Body of pancreas (tissue), 4 donors: Measurements from ENCODE around the gene HOXB4. TPM values are rescaled to one million over a fixed set of nuclear protein-coding genes. Genes with fewer than 3 reads are reported as not detected.

Experiments
- ATAC-seq: fragments of 150-250 bp; one replicate; pipeline ENCODE4 v1.9.1; 2016
- DNase-seq, 4 donors: peaks; one replicate each; pipeline ENCODE4 v3.0.0-alpha.2; 2019
- H3K27ac ChIP-seq, 4 donors: fragments of 200-600 bp; sonication (generic); 1 replicate in 3 of 4; 2 replicates in 1 of 4; pipeline versions ENCODE4 v1.5.1 to v1.6.1; 2016 to 2019; ENCODE audit warnings: mild to moderate bottlenecking in 1 of 4, mixed read lengths in 1 of 4, moderate library complexity in 1 of 4
- H3K27me3 ChIP-seq, 2 donors: fragments of 200-600 bp; sonication (generic); one replicate each; pipeline ENCODE4 v1.6.0; 2016; ENCODE audit warnings: mild to moderate bottlenecking in 1 of 2
- H3K36me3 ChIP-seq, 2 donors: fragments of 200-600 bp; sonication (generic); replicated peaks in 1 of 2; 2 replicates each; pipeline ENCODE4 v1.5.1; 2016; ENCODE audit warnings: low read depth in 2 of 2; ENCODE audit not compliant: insufficient read depth in 1 of 2
- H3K4me1 ChIP-seq: fragments of 200-600 bp; sonication (generic); one replicate; pipeline ENCODE4 v1.6.0; 2016
- H3K4me3 ChIP-seq, 2 donors: fragments of 200-600 bp; sonication (generic); 1 replicate in 1 of 2; 2 replicates in 1 of 2; pipeline ENCODE4 v1.5.1; 2016 to 2019
- H3K9me3 ChIP-seq, 3 donors: fragments of 200-600 bp; sonication (generic); 1 replicate in 2 of 3; 2 replicates in 1 of 3; pipeline ENCODE4 v1.5.1; 2016
- CTCF ChIP-seq, 7 experiments: fragments of 450-650 bp in 4 of 7; fragments of 200-600 bp in 3 of 7; sonication (generic) in 3 of 7; IDR thresholded peaks; one replicate each; pipeline ENCODE4 v1.5.1; 2016 to 2019; ENCODE audit warnings: antibody characterized with exemption in 7 of 7
- POLR2A ChIP-seq, 3 donors: fragments of 450-650 bp; IDR thresholded peaks; one replicate each; pipeline ENCODE4 v1.6.1; 2016; ENCODE audit warnings: antibody characterized with exemption in 3 of 3, mild to moderate bottlenecking in 2 of 3
- WGBS, 2 donors: methylation state at CpG; one replicate each; pipeline ENCODE4 v1.1.5; 2017; 5-methylcytosine and 5-hydroxymethylcytosine counted together
- intact Hi-C: fragments of 100-400 bp; cut with DNase I; formaldehyde crosslinking; loops from one replicate; pipeline ENCODE4 v1.15.1; 2023
- total RNA-seq, 2 donors: library from RNA; depleted of rRNA; stranded (reverse); fragments of >200 nt; gene quantifications; one replicate each; pipeline ENCODE4 v1.1.0, GENCODE V29; 2016

HOXB4 gene
- total RNA-seq, 2 donors from 2014 or later: 0.26 to 2.3 TPM

DNA sequence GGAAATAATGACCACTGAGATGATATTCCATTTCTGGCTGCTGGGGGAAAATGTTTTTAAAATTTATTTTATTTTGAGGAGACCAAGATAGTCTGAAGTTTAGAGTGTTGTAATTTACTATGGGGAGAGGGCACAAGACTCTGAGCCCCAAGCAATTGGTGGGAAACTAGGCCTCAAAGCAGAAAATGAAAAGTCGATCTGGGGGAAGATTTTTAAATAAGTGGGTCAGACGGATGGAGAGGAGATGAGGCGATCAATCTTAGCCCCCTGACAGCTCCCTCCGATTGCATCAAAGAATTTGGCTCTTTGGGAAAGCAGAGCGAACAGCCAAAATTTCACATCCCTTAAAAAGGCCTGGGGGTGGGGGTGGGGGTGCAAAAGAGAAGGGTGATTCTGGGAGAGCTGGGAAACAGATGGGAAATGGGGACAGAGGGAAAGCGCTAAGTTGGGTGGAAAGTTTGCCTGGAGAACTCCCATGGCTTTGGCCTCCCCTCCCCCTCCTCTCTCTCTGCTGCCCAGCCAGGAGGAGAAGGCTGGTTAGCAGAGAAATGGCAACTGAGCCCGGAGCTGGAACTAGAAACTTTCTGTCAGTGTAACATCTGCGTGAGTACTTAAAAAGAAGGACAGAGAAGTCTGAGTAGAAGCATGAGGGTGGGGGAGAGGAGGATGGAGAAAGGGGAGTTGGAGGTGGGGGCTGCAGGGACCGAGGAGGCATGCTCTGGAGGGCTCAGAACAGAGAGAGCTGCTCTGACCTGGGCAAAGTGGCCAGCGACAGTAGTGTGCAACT is 31.8 kb downstream of the HOXB4 start:
- peak overlapping the region in 1 of 4 donors; percentile 33 for H3K27ac ChIP-seq
- WGBS, 2 donors: 49 to 52% methylated on average over 10 of the region's 10 CpGs
- no peak overlapping the region for H3K4me3 ChIP-seq
- H3K27me3 ChIP-seq: peaks cover 0 to 37% of the 10 kb centered on the region in 2 donors
- no peaks in the 10 kb centered on the region for H3K36me3 ChIP-seq
- TF ChIP-seq POLR2A (IDR thresholded peaks at IDR 0.05) (no peak), CTCF (IDR thresholded peaks at IDR 0.05) (no peak)
- no peak for ATAC-seq
- peaks cover 29% of the 10 kb centered on the region for H3K4me1 ChIP-seq
- DNase-seq: no peak
- intact Hi-C loops: no loop called here
- H3K9me3 ChIP-seq: no peaks in the 10 kb centered on the region

GRCh38 chr17:48545539-48545938 is 32.6 kb downstream of the HOXB4 start:
- DNase-seq (no peak), ATAC-seq (no peak)
- Histone ChIP-seq H3K4me1 (peaks cover 21% of the 10 kb centered on the region), H3K36me3 (no peaks in the 10 kb centered on the region), H3K27me3 (peaks cover 0 to 33% of the 10 kb centered on the region in 2 donors), H3K4me3 (no peak overlapping the region), H3K27ac (peak overlapping the region in 1 of 4 donors; percentile 67), H3K9me3 (no peaks in the 10 kb centered on the region)
- TF ChIP-seq CTCF (IDR thresholded peaks at IDR 0.05): no peak
- TF ChIP-seq POLR2A (IDR thresholded peaks at IDR 0.05): no peak
- intact Hi-C loops: no loop called here
- 94 to 100% methylated on average over 1 of the region's 1 CpG for WGBS, 2 donors

DNA sequence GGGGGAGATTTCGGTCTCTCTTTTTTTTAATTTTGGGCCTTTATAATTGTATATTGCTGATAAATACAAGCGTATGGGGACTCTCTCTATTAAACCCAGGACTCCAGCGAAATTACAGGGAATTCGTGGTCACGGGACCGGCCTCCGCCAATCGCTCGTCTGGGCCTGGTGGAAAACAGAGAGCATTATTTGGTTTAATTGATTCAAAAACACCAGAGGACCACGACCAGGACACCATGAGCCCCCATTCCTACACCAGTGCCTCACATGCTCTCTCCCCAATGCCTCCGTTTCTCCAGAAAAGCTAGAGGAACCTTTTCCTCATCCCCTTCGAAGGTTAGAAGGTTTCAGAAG is 33.2 kb downstream of the HOXB4 start, which contains the start of gene HOXB2:
Gene HOXB2, minus strand, starts transcription at position 88 of the 354 bp plus-strand sequence. CDS start 198 bp downstream, outside the sequence.
- 40 to 42% methylated on average over 12 of the region's 12 CpGs for WGBS, 2 donors
- no peak for TF ChIP-seq CTCF (IDR thresholded peaks at IDR 0.05)
- TF ChIP-seq POLR2A (IDR thresholded peaks at IDR 0.05): no peak
- peaks cover 18% of the 10 kb centered on the region for H3K4me1 ChIP-seq
- H3K4me3 ChIP-seq: no peak within 1 kb of the TSS
- no peak for ATAC-seq
- peaks cover 0 to 27% of the 10 kb centered on the region in 2 donors for H3K27me3 ChIP-seq
- peak within 1 kb of the TSS in 3 of 4 donors; percentile 48 to 67 (median 56) for H3K27ac ChIP-seq
- no peaks in the 10 kb centered on the region for H3K9me3 ChIP-seq
- no peaks in the 10 kb centered on the region for H3K36me3 ChIP-seq
- intact Hi-C loops: no loop called here
- no peak for DNase-seq

- Histone ChIP-seq H3K27me3 (peaks cover 0 to 24% of the 10 kb centered on the region in 2 donors), H3K9me3 (no peaks in the 10 kb centered on the region), H3K4me3 (no peak overlapping the region), H3K27ac (peak overlapping the region in 3 of 4 donors; percentile 48 to 67 (median 56)), H3K4me1 (peaks cover 18% of the 10 kb centered on the region), H3K36me3 (no peaks in the 10 kb centered on the region)
- WGBS, 2 donors: 6 to 15% methylated on average over 35 to 38 of the region's 38 CpGs
- intact Hi-C loops: no loop called here
- peak; percentile 47 for ATAC-seq
- peak; percentile 39 to 57 (median 55) for DNase-seq
- TF ChIP-seq POLR2A (IDR thresholded peaks at IDR 0.05): peak in 1 of 3 donors; percentile 19
- no peak for TF ChIP-seq CTCF (IDR thresholded peaks at IDR 0.05)
Observed at GRCh38 chr17:48544349-48545021, 33.7 kb downstream of the HOXB4 start.
